ENCODE data around the gene TPSB2.
"Not testable (repeated sequence)": the region's sequence is repeated elsewhere in the genome, so short reads cannot be mapped to it uniquely, and the experiment has no call there.

Gene TPSB2

DNA sequence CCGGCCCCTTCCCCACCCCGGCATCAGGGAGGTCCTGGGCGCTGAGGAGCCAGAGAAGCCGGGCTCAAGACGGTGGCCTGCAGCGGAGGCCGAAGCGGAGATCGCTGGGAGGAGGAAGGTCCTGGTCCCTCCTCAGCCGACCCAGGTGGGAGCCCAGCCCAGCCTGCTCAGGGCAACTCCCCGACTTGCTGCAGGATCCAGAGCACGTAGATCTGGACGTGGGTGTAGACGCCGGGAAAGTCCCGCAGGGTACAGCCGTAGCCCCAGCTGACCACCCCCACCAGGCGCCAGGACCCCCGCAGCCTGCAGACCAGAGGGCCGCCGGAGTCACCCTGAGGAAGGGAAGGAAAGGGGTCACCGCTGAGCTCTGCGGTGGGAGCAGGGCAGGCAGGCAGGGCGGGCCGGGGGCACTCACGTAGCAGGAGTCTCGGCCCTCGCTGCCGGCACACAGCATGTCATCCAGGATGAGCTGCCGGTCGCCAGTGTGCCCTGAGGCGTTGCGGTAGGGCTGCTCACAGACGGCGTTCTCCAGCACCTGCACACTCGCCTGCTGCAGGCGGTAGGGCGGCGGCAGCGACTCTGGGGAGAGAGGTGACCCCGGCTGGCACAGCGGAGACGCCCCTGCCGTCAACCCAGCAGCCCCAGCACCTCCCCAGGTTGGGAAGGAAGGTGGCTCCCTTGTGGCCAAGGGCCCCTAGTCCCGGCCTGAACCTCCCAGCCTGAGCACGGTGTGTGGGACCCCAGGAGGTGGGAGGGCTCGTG, 31.3 kb upstream of the TPSB2 start:
- DNase-seq = no peak

DNA sequence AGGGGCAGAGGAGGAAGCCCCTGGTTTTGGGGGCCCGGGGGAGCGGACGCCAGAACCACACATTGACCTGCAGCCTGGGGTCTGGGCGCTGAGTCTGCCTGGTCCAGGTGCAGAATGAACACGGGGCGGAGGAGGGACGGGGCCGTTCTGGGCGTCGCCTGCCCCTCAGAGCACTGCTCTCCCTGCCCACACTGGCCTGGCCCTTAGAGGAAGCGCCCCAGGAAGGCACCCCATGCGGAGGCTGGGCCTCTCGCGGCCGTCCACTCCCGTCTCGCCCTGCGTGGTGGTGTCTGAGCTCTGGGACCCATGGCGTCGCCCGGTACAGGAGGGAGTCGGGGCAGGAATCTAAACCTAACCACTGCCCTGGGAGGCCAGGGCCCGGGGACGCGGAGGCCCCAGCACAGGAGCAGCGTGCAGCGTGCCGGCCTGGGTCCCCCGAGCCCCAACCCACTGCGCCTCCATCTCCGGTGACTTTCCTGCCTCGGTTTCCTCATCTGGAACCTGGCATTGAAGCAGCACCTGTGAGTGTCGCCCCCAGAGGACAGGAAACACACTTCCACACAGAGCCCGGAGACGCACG, 30.2 kb upstream of the TPSB2 start:
- DNase-seq = no peak

DNA sequence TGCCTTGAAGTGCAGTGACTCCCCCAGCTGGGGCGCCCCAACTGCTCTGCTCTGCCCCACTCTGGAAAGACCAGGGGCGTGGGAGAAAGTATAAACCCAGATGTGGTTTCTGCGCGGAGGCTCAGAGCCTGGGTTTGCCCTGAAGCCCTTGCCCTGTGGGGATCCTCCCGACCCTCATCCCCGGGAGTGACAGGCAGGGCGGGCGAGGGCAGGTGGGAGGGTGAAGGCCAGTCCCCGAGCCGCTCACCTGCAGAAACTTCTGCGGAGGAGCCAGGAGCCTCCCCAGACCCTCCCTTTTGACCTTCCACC, 29.7 kb upstream of the TPSB2 start:
- no peak for DNase-seq

DNA sequence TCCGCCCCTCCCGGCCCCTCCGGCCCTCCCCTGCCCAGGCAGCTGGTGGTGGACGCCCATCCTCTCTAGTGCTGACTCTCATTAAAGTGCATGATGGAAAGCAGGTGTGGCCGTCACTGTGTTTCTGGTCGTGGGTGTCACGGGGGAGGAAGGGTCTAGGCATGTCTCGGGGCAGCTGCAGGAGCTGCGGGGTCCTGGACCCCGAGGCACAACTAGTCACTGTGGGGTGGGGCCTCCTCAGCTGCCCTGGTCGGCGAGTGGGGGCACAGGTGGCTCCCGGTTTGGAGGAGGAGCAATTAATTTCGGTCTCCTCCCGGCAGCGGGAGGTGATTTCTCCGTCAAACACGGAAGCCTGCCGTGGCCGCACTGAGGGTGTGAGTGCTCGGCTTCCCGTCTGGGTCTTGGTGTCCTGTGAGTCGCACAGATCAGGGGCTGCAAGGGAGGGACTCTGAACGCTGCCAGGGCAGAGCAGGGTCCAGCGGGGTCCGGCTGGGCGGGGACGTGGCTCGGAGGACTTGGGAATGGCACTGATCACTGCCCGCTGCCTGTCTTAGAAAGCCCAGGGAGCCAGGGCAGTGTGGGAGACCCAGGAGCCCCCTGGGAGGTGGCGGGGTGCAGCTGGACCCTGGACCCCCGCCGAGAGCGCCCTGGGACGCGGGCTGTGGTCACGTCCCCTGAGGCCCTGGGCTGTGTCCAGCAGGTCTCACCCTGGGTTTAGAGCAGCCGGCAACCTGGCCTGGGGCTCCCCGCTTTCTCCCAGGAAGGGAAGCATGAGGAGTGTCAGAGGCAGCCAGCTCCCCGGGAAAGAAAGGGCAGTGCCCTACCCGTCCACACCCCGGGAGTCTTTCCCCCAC, 29.1 kb upstream of the TPSB2 start:
- no peak for DNase-seq

DNA sequence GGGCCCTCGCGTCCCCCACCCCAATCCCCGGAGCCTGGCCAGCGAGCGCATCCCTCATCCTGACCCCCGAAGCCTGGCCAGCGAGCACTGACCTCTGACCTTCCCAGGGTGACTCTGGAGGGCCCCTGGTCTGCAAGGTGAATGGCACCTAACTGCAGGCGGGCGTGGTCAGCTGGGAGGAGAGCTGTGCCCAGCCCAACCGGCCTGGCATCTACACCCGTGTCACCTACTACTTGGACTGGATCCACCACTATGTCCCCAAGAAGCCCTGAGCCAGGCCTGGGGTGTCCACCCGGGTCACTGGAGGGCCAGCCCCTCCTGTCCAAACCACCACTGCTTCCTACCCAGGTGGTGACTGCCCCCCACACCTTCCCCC, 28.2 kb upstream of the TPSB2 start:
- DNase-seq = no peak

DNA sequence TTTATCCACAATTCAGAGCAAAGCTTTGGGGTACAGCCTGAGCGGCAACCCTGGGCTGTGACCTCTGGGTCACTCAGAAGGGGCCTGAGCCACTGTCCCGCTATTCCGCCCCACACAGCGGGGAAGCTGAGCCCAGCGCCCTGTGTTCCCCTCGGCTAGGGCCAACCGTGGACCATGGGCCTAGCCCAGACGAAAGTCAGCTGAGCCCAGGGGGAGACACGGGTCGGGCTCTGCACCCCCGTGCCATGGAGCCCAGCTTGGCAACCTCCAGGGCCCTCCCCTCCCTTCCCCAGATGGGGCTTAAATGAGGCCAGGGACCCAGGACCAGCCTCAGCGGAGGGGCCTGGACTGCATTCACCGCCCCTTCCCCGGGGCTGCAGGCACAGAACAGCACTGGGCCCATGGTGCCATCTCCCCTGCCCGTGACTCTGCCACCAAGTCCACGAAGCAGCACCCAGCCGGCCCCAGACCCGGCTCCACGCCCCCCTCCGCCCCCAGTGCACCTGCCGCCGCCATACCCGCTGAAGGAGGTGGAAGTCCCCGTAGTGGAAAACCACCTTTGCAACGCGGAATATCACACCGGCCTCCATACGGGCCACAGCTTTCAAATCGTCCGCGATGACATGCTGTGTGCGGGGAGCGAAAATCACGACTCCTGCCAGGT, 27.7 kb upstream of the TPSB2 start:
- DNase-seq = no peak

DNA sequence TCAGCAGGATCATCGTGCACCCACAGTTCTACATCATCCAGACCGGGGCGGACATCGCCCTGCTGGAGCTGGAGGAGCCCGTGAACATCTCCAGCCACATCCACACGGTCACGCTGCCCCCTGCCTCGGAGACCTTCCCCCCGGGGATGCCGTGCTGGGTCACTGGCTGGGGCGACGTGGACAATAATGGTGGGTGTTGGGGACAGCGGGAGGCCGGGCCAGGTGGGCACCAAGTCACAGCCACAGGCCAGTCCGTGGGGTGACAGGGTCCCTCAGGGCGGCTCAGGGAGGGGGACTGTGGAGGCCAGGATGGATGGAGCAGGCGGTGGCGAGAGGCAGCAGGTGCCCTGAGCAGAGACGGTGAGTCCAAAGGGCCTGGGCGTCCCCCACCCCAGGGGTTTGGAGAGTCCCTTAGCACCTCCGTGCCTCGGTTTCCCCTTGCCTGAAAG, 26.9 kb upstream of the TPSB2 start:
- no peak for DNase-seq

DNA sequence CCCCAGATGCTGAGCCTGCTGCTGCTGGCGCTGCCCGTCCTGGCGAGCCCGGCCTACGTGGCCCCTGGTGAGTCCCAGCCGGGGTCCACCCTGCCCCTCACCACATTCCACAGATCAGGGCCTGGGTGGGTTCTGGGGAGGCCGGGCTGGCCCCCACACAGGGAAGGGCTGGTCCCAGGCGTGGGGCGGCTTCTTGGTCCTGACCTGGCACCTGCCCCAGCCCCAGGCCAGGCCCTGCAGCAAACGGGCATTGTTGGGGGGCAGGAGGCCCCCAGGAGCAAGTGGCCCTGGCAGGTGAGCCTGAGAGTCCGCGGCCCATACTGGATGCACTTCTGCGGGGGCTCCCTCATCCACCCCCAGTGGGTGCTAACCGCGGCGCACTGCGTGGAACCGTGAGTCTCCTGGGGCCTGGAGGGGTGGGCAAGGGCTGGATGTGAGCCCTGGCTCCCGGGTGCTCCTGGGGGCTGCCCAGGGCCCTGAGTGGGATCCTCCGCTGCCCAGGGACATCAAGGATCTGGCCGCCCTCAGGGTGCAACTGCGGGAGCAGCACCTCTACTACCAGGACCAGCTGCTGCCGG, 26.4 kb upstream of the TPSB2 start:
- DNase-seq = not testable (repeated sequence)

DNA sequence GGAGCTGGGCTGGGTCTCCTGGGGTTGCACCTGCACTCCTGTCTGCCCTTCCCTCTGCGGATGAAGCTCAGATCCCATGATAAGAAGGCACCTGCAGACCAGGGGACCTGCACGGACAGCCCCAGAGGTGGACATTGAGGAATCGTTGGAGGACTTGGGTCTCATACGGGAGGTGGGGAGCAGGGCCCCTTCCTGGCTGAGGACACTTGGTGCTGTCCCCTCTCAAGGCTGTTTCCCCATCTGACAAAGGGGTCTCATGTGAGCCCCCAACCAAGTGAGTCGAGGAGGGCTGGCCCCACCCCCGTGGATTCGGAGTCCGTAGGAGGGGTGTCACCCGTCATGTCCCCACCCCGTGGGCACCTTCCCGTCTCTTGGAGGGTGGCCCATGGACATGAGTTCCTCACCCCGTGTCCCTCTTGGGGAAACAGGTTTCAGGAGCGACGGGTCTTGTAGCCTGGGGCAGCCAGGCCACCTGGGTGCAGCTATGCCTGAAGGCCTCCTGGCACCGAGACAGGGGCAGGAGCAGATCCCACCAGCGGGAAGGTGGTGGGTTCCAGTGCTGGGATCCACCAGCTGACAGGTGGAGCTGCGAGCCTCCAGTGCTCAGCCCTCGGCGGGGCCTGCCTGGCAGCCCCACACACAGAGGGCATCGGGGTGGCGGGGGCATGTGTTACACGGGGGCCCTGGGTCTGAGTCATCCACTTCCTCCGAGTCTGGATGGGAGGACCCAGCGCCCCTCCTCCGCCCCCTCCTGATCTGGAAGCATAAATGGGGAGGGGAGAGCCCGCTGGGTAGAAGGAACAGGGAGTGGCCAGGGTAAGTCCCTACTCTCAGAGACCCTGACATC, 25.5 kb upstream of the TPSB2 start, which contains the start of gene TPSD1:
TSS of gene TPSD1 (plus strand) at position 794 of the 847 bp plus-strand sequence. CDS start 212 bp downstream, outside the sequence.
- not testable (repeated sequence) for DNase-seq

DNA sequence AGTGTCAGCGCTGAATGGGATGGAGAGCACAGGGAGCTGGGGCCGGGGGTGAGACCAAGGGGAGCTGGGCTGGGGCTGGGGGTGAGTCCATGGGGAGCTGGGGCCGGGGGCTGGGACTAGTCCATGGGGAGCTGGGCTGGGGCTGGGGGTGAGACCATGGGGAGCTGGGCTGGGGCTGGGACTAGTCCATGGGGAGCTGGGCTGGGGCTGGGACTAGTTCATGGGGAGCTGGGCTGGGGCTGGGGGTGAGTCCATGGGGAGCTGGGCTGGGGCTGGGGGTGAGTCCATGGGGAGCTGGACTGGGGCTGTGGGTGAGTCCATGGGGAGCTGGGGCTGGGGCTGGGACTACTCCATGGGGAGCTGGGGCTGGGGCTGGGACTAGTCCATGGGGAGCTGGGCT, 24.8 kb upstream of the TPSB2 start:
- DNase-seq = not testable (repeated sequence)

DNA sequence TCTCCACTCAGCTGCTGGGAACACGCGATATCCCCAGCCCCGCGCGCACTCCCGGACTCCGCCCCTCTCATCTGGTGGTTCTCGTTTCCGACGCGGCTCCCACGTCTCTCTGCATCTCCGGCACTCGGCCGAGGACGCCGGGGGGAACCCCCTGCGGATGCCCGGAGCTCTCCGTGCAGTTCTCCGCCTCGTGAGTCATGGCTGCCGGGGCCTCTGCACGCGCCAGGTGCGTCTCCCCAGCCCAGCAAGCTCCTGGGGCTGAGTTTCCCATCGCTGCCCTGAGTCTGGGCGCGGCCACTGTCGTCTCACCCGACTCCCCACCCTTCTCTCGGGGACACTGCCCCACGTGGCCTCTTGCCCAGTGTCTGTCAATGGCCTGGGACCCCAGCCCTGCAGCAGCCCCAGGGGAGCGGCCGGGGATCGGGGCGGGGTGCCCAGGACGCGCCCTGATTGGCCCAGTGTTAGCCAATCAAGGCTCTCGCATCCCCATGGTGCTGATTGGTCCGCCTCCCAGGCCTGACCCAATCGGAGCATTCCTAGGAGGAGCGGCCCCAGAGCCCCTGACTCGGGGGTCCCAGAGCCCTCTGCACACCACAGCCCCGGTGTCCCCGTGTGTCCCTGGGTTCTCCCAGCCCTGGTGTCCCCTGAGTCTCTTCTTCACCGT, 23.8 kb upstream of the TPSB2 start:
- DNase-seq = not testable (repeated sequence)

DNA sequence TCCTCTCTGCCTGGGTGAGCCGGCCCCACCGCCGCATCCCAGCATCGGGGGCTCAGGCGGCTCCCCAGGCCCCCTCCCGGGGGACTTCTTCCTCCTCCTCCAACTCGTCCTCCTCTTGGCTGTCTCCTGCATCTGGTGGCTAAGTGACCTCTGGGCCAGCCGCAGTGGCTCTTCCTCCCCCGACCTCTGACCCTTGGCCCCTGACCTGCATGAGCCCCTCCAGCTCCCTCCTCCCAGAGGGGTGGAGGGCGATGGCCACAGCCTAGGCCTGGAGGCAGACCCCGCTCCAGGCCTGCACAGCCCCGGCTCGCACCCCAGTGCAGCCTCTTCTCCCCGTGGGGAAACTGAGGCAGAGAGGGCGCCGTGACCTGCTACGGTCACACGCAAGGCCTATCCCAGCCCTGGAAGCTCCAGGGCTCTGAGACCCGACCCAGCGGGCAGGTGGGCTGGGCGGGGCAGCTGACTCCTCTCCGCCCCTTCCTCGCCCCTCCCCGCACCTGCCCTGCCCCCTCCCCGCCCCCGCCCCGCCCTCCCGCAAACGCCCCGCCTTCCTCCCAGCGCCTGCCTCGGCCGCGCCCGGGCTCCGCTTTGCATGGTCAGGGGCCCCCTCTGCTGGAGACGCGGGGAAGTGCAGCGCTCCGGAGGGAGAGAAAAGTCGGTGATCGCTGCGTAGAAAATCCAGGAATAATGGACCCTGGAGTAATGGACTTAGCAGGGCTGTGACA, 19.2 kb upstream of the TPSB2 start:
- not testable (repeated sequence) for DNase-seq

DNA sequence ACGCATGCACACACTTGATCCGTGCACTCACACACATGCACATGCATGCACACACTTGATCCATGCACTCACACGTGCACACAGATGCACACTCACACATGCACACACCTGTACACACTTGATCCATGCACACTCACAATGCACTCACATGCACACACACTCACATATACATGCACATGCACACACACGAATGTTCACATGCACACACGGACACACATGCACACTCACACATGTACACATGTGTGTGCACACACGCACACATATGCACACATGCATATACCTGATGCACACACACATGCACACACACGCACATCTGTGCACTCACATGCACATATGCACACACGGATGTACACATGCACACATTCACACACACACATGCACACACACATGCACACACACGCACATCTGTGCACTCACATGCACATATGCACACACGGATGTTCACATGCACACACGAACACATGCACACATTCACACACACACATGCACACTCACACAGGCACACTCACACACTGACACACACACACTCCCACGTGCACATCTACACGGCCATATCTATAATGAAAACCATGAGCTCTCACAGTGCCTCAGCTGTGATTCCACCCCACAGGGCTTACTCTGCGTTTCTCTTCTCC, 18.0 kb upstream of the TPSB2 start:
- DNase-seq = not testable (repeated sequence)

DNA sequence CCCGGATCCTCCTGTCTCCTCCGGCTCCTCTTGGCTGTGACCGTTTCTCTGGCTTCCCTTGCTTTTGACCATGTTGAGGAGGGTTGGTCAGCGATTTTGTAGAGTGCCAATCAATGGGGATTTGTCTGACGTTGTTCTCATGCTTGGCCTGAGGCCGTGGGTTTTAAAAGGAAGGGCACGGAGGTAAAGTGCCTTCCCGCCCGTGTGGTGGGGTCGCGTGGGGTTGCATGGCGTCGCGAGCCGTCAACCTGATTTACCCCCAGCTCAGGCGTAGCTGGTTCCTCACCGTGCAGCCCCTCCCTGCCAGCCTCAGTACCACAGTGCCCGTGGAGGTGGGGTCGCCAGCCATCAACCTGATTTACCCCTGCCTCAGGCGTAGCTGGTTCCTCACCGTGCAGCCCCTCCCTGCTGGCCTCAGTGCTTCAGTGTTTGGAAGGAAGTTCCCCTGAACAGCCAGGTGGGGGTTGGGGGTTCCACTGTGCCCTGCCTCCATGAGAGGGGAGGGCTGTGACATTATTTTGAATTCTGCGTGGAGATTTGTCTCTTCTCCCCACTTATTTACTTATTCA, 15.6 kb upstream of the TPSB2 start:
- no peak for DNase-seq

DNA sequence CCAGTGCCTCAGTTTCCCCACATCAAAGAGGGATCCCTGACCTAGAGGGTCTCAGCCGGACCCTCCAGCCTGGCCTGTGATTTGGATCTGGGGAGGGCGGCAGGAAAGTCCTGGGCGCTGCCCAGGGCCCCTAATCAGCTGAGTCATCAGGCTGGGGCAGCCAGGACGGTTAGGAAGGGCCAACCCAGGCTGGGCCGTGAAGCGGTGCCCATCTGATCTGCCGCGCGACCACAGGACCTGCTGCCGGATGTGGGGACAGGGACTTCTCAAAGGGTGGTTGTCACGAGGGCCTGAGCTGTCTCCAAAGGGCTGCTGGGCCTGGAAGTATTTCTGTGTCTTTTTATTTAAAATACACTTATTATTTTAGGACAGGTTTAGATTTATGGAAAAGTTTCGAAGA, 14.9 kb upstream of the TPSB2 start:
- no peak for DNase-seq

DNA sequence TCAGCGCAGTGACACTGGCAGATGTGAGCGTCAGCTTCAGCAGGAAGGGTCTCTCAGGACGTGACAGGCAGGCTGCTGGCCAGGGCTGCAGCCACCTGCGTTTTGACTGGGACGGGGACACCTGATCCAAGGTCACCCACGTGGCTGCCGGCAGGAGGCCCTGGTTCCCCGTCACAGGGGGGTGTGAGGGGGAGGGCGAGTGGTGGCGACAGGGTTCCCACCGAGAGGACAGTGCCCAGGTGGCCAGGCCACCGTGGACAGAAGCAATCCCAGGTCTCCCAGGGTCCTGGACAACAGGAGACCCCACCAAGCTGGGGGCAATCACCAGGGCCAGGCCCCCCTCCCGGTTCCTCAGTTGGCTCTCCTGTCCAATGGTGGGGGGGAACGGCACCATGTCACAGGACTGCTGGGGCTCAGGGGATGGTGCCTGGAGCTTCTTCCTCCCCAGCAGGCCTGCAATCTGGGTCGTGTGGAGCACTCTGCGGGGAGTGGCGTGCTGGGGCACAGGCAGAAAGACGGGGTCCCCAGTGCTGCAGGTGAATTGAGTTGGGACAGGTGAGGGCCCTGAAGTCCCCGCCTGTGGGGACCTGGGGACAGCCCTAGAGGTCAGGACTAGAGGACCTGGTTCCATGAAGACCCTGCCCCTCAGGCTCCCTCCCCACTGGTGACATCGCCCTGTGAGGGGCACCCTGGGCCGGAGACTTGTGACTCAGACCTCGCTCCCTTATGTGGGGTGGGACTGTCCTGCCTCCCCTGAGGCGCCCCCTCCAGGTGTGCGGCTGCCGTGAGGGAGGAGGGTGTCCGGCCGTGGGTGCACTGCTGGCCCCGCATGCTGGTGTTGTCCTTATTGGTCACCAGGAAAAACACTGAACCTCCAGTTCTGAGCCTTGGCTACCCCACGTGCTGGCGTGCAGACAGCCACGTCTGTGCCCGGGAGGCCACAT, 14.2 kb upstream of the TPSB2 start:
- DNase-seq = not testable (repeated sequence)

DNA sequence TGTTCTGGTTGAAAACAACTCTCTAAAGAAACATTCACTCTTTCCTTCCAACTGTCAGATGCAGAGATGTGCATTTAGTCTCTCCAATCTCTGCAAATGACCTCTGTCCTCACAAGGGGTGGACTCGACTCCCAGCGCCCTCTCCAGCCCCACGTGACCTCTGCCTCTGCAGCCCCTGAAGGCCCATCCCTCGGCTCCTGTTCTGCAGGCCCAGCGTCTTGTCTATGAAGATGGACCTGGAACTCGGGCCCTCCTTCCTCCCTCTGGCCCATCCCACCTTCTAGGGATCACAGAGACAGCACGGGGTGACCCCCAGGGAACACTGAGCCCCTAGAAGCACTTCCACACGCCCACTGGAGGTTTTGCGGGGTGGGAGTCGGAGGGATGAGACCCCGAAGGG, 13.4 kb upstream of the TPSB2 start:
- DNase-seq = not testable (repeated sequence)

DNA sequence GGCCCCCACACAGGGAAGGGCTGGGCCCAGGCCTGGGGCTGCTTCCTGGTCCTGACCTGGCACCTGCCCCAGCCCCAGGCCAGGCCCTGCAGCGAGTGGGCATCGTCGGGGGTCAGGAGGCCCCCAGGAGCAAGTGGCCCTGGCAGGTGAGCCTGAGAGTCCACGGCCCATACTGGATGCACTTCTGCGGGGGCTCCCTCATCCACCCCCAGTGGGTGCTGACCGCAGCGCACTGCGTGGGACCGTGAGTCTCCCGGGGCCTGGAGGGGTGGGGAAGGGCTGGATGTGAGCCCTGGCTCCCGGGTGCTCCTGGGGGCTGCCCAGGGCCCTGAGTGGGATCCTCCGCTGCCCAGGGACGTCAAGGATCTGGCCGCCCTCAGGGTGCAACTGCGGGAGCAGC, 11.1 kb upstream of the TPSB2 start:
- not testable (repeated sequence) for DNase-seq

DNA sequence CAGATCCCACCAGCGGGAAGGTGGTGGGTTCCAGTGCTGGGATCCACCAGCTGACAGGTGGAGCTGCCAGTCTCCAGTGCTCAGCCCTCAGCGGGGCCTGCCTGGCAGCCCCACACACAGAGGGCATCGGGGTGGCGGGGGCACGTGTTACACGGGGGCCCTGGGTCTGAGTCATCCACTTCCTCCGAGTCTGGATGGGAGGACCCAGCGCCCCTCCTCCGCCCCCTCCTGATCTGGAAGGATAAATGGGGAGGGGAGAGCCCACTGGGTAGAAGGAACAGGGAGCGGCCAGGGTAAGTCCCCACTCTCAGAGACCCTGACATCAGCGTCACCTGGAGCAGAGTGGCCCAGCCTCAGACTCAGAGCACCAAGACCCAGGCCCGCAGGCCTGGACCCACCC, 10.5 kb upstream of the TPSB2 start, which contains the start of gene TPSAB1:
TSS of gene TPSAB1 (plus strand) at position 270 of the 400 bp plus-strand sequence. CDS start 234 bp downstream, outside the sequence.
- DNase-seq = not testable (repeated sequence)

All from NCI-H2171 treated with DMSO at 0.1 percent for 48 hours (cell line).